Keratinocyte (primary cell): ENCODE measurements around the gene RAMP1. TPM values are rescaled to one million over a fixed set of nuclear protein-coding genes. Genes with fewer than 3 reads are reported as not detected.

ENCODE experiments used
- DNase-seq: peaks from one replicate; pipeline ENCODE4 v3.0.0-alpha.2; 2011; ENCODE audit warnings: low read depth, missing footprints, low spot score
- FAIRE-seq: peaks from 2 replicates; lab custom pipeline; 2011; peaks lifted over from hg19 to GRCh38; lab: Jason Lieb, UNC
- H2AFZ ChIP-seq: 2 replicates; pipeline ENCODE4 v1.6.0; 2012; ENCODE audit warnings: low read length, control low read depth, inconsistent platforms; ENCODE audit not compliant: control insufficient read depth
- H3K27ac ChIP-seq: 2 replicates; pipeline ENCODE4 v1.5.1; 2011; ENCODE audit warnings: low read length; ENCODE audit not compliant: control insufficient read depth, insufficient read depth
- H3K27me3 ChIP-seq: 3 replicates; pipeline ENCODE4 v1.6.0; 2011; ENCODE audit warnings: low read length; ENCODE audit not compliant: control insufficient read depth, insufficient read depth; ENCODE audit errors: extremely low read depth
- H3K36me3 ChIP-seq, 2 experiments: 2 replicates in 1 of 2; 3 replicates in 1 of 2; pipeline ENCODE4 v1.5.1; 2011; ENCODE audit warnings: low read length in 2 of 2, mild to moderate bottlenecking in 1 of 2; ENCODE audit not compliant: control insufficient read depth in 2 of 2, insufficient read depth in 2 of 2; ENCODE audit errors: extremely low read depth in 1 of 2
- H3K4me1 ChIP-seq: 3 replicates; pipeline ENCODE4 v1.5.1; 2011; ENCODE audit warnings: low read length; ENCODE audit not compliant: control insufficient read depth, insufficient read depth; ENCODE audit errors: extremely low read depth
- H3K4me2 ChIP-seq: 3 replicates; pipeline ENCODE4 v1.6.0; 2011; ENCODE audit warnings: low read depth, low read length; ENCODE audit not compliant: control insufficient read depth, insufficient read depth; ENCODE audit errors: extremely low read depth
- H3K4me3 ChIP-seq, 3 experiments: fragments of 200-600 bp in 1 of 3; sonication (generic) in 1 of 3; 2 replicates in 2 of 3; 3 replicates in 1 of 3; pipeline ENCODE4 v1.5.1; 2011 to 2016; ENCODE audit warnings: low read length in 3 of 3, mild to moderate bottlenecking in 3 of 3, control low read depth in 2 of 3, inconsistent platforms in 1 of 3, low read depth in 1 of 3, mixed read lengths in 1 of 3, mixed run types in 1 of 3, moderate library complexity in 1 of 3; ENCODE audit not compliant: control insufficient read depth in 2 of 3, insufficient read depth in 2 of 3; ENCODE audit errors: extremely low read depth in 1 of 3
- H3K79me2 ChIP-seq: 2 replicates; pipeline ENCODE4 v1.6.0; 2012; ENCODE audit warnings: low read length; ENCODE audit not compliant: control insufficient read depth, insufficient read depth
- H3K9ac ChIP-seq: 3 replicates; pipeline ENCODE4 v1.6.0; 2011; ENCODE audit warnings: low read length; ENCODE audit not compliant: control insufficient read depth, insufficient read depth; ENCODE audit errors: extremely low read depth
- H3K9me1 ChIP-seq: 3 replicates; pipeline ENCODE4 v1.6.0; 2011; ENCODE audit warnings: low read length; ENCODE audit not compliant: control insufficient read depth, insufficient read depth; ENCODE audit errors: extremely low read depth
- H3K9me3 ChIP-seq: 2 replicates; pipeline ENCODE4 v1.5.1; 2012; ENCODE audit warnings: low read depth, low read length; ENCODE audit not compliant: control insufficient read depth
- H4K20me1 ChIP-seq: 3 replicates; pipeline ENCODE4 v1.6.0; 2011; ENCODE audit warnings: low read length; ENCODE audit not compliant: control insufficient read depth, insufficient read depth; ENCODE audit errors: extremely low read depth
- CTCF ChIP-seq, 3 experiments: IDR thresholded peaks in 1 of 3; conservative IDR thresholded peaks in 1 of 3; optimal IDR thresholded peaks in 1 of 3; 2 replicates in 2 of 3; 3 replicates in 1 of 3; pipeline versions ENCODE3 to v1.5.1; 2011; ENCODE audit warnings: low read length in 3 of 3, mild to moderate bottlenecking in 3 of 3, moderate library complexity in 2 of 3, control low read depth in 1 of 3, inconsistent platforms in 1 of 3; ENCODE audit not compliant: insufficient read depth in 2 of 3; ENCODE audit errors: extremely low read depth in 1 of 3
- EZH2 ChIP-seq: IDR thresholded peaks from one replicate; pipeline ENCODE4 v1.6.1; 2012; ENCODE audit warnings: inconsistent platforms, mild to moderate bottlenecking, low read length, moderate library complexity
- dilution Hi-C: fragments of 300-500 bp; cut with MboI; formaldehyde crosslinking; loops from one replicate; pipeline ENCODE4 v1.7.0; 2020; ENCODE audit warnings: low sequenced_read_pairs; ENCODE audit not compliant: extremely low pct_ligation_motif_present
- polyA plus RNA-seq, 5 experiments: library from polyadenylated mRNA; depleted of rRNA in 3 of 5; stranded (reverse) in 3 of 5; stranded (forward) in 1 of 5; unstranded in 1 of 5; fragments of >200 nt; gene quantifications; 1 replicate in 1 of 5; 2 replicates in 3 of 5; 3 replicates in 1 of 5; pipeline versions ENCODE4 v1.2.1 to v1.2.3, GENCODE V29; 2011 to 2012; ENCODE audit warnings: missing spikeins in 2 of 5, low read depth in 1 of 5, low replicate concordance in 1 of 5

RAMP1 gene
- polyA plus RNA-seq, 1 donor (not counting 4 experiments of a cell fraction or from before 2014, with no cell fraction given): 0.69 TPM

DNA sequence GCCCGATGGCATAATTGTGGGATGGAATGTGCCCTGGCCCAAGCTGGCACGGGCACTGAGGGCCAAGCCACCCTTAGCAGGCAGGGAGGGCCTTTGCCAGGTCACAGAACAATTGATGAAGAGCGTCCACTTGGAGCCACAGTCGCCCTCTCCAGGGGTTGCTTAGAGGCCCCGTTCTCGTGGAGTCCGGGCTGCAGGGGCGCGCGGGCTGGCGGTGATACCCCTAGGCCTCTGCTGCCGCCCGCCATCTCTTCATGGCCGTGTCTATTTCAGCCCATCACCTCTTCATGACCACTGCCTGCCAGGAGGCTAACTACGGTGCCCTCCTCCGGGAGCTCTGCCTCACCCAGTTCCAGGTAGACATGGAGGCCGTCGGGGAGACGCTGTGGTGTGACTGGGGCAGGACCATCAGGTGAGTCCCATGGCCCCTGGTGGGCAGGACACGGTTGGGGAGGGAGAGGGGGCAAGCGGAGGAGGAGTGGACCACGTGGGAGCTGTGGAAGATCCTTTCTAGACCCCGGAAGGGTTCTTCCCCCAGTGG lies 17.6 kb downstream of the RAMP1 start:
- Histone ChIP-seq H3K9ac (no peak overlapping the region), H3K36me3 (no peaks in the 10 kb centered on the region), H3K4me1 (peaks cover 38% of the 10 kb centered on the region), H3K9me1 (peaks cover 4% of the 10 kb centered on the region), H3K79me2 (no peaks in the 10 kb centered on the region), H4K20me1 (no peaks in the 10 kb centered on the region), H3K27ac (no peak overlapping the region), H3K9me3 (no peaks in the 10 kb centered on the region), H3K27me3 (no peaks in the 10 kb centered on the region), H2AFZ (no peak overlapping the region), H3K4me2 (no peak overlapping the region), H3K4me3 (no peak overlapping the region)
- FAIRE-seq: no peak
- TF ChIP-seq EZH2 (no peak), CTCF (optimal IDR thresholded peaks at IDR 0.05 in 1 of 3, IDR thresholded peaks at IDR 0.05 in 1 of 3, conservative IDR thresholded peaks at IDR 0.05 in 1 of 3; ENCODE audit: extremely low read depth in 1 of 3, insufficient read depth in 2 of 3, low read length in 3 of 3) (no peak)
- DNase-seq: no peak
- dilution Hi-C loops: no loop called here

- no peaks in the 10 kb centered on the region for H3K27me3 ChIP-seq
- H3K36me3 ChIP-seq: no peaks in the 10 kb centered on the region
- H3K27ac ChIP-seq: no peak overlapping the region
- H2AFZ ChIP-seq: no peak overlapping the region
- no peak overlapping the region for H3K4me2 ChIP-seq
- H3K4me1 ChIP-seq: peaks cover 36% of the 10 kb centered on the region
- no peak overlapping the region for H3K9ac ChIP-seq
- H3K79me2 ChIP-seq: no peaks in the 10 kb centered on the region
- dilution Hi-C loops: no loop called here
- FAIRE-seq (no peak), DNase-seq (no peak)
- peaks cover 4% of the 10 kb centered on the region for H3K9me1 ChIP-seq
- H3K9me3 ChIP-seq: no peaks in the 10 kb centered on the region
- no peak for TF ChIP-seq CTCF (optimal IDR thresholded peaks at IDR 0.05 in 1 of 3, IDR thresholded peaks at IDR 0.05 in 1 of 3, conservative IDR thresholded peaks at IDR 0.05 in 1 of 3; ENCODE audit: extremely low read depth in 1 of 3, insufficient read depth in 2 of 3, low read length in 3 of 3)
- no peak for TF ChIP-seq EZH2
- no peak overlapping the region for H3K4me3 ChIP-seq
- H4K20me1 ChIP-seq: no peaks in the 10 kb centered on the region
Measured at GRCh38 chr2:237877576-237878307, 18.3 kb downstream of the RAMP1 start.
